GM21786 (cell line): ENCODE measurements around the gene CBLC.

Source experiments
- ATAC-seq: cut with Tn5 transposase; IDR thresholded peaks from one replicate; pipeline ENCODE4 v1.9.1; 2021; ENCODE audit not compliant: unreplicated experiment

The CBLC gene

DNA sequence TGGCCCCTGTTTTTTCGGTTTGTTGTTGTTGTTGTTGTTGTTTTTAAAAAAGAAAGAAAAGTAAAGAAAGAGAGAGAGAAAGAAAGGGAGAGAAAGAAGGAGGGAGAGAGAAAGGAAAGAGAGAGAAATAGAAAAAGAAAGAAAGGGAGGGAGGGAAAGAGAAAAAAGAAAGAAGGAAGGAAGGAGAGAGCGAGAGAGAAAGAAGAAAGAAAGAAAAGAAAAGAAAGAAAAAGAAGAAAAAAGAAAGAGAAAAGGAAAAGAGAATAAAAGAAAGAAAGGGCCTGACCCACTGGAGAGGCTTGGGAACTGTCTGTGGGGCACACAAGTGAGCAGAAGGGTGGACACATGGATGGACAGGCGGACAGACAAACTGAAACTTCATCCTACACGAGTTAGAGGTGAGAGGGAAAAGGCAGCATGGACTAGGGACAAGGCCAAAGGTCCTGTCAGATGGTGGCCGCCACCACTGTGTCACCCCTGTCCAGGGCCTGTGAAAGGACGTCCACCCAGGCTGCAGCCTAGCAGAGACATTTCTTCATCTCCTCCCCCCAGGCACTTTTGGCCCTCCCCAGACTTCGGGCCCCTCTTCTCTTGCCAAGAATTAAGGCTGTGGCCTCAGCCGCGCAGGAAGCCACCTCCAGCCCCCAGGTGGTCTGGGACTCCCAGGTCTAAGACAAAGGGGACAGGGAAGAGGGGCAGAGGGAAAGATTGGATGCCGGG lies 22.1 kb downstream of the CBLC start:
- no peak for ATAC-seq

DNA sequence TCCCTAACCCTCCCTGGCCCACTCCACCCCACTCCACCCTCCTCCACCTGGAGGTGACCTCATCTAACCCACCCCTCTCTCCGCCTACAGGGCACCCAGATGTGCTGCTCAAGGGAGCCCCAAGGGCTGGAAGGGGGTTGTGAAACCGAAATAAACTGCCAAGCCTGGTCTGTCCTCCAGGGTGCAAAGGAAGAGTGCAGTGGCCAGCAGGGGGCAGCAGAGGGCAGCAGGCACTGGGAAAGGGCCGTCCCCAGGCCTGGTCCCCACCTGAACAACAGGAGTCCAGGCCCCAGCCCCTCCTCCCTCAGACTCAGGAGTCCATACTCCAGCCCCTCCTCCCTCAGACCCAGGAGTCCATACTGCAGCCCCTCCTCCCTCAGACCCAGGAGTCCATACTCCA lies 22.8 kb downstream of the CBLC start:
- ATAC-seq: no peak

DNA sequence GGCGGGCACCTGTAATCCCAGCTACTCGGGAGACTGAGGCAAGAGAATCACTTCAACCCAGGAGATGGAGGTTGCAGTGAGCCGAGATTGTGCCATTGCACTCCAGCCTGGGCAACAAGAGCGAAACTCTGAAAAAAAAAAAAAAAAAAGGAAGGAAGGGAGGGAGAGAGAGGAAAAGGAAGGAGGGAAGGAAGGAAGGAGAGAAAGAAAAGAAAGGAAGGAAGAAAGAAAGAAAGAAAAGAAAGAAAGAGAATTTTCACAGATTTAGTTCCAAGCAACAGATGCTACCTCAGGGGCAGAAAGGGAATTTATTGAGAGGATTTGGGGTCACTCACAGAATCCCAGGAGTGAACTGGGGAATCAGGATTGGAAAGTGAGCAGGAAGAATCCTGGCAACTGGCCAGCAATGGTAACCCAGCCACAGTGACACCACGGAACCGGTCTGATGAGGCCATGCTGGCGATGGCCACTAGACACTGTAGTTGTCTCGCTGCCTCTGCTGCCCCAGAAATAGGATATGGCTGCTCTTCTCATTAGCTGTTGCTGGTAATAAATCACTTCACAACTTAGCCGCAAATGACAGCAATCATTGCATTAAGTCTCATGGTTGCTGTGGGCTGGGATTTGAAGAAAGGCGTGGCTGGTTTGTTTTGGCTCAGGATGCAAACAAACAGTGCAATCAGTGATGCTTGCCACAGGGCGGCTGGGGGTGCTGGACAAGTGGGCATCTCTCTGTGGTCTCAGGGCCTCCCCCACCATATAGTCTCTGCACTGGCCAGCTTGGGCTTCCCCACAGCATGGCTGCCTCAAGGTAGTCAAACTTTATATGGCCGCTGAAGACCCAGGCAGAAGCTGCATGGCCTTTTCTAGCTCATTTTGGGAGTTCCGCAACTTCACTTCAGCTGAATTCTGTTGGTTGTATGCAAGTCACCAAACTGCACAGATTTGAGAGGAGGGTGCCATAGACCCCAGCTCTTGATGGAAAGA lies 26.0 kb downstream of the CBLC start:
- ATAC-seq: no peak

DNA sequence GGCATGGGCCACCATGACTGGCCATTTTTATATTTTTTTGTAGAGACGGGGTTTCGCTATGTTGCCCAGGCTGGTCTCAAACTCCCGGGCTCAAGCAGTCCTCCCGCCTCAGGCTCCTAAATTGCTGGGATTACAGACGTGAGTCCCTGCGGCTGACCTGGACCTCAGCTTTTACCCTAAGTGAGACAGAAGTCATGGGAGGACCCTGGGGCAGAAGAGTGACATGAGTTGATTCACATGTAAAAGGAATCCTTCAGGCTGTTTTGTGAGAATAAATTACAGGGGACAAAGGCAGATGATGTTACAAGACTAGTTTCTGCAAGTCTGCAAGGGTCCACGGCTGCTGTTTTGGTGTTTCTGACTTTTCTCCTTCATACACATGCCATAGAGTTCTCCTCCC lies 28.6 kb downstream of the CBLC start:
- no peak for ATAC-seq

DNA sequence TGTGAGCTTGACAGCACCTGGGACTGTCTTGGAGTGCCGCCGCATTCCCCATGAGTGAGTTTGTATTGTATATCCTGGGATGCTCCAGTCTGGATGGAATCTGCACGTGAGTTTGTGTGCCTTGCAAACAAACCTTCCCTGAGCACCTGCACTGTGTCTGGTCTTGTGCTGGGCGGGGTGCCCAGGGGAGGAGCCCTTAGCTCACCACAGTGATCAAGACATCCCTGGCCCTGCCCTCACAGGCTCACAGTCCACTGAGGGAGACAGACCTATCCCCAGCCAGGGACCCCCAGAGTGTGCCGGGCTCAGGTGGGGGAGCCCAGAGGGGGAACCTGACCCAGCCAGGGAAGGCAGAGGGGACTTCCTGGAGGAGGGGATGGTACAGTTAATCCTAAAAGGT lies 29.5 kb downstream of the CBLC start:
- ATAC-seq: no peak

DNA sequence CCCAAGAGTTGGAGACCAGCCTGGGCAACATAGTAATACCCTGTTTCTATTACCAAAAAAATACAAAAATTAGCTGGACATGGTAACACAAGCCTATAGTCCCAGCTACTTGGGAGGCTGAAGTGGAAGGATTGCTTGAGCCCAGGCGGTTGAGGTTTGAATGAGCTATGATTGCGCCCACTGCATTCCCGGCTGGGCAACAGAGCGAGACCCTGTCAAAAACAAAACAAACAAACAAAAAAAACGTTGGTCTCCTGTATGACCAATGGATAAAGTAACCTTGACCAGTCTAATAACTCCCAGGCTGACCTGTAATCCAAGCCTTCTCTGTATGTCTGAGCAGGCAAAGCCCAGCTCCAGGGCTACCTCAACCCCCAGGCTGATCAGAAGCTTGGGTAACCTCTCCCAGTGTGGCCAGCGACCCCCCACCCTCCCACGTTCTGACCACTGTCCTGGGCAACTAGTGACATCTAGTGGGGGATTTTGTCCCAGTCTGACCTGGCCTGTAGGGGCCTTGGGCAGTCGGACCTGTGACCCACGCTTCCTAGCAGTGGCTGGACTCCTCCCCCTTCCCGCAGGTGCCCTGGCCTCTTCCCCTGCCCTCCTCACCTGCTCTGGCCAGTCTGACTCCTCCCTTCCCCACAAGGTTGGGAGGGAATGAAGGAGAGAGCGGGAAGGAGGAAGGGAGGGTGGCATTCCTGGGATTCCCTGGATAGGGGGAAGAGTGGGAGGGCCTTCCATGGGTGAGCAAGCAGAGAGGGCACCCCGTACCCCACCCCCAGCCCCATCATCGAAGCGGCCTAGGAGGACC lies 30.2 kb downstream of the CBLC start:
- ATAC-seq: no peak

DNA sequence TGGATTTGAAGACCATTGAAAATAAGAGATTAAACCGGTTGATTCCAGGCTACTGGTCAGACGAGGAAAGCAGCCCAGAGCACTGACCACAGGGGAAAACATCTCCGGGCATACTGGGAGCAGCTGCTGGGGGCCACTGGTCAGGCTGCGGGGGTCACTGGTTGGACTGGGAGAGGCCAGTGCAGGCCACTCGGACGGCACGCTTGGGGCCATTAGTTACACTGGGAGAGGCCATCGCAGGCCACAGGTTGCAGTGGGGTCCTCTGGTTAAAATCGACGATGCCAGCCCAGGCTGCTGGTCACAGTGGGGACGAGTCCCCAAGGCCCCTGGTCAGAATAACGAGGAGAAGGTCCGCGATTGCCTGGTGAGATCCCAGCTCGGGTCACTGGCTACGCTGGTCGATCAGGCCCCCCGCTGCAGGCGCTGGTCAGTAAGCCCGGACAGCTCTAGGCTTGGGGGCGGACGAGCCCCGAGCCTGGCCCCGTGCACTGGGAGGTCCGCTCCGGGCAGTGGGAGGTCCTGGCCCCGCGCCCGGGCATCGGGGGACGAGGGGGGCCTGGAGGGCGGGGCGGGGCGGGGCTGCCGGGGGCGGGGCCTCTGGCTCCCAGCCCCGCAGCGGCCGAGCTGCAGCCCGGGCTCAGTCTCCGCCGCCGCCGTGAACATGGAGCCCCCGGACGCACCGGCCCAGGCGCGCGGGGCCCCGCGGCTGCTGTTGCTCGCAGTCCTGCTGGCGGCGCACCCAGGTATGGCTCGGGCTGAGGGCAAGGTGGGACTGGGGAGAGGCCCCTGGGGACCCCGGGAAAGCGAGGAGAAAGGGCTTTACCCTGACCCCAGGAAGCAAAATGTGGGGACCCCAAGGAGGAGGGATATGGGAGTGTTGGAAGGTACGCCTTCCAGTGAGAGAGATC lies 31.0 kb downstream of the CBLC start, which contains the start of gene BCAM:
Gene BCAM (plus strand): TSS at position 641 of the 909 bp plus-strand sequence. CDS start 22 bp downstream, at position 663.
- ATAC-seq: no peak

DNA sequence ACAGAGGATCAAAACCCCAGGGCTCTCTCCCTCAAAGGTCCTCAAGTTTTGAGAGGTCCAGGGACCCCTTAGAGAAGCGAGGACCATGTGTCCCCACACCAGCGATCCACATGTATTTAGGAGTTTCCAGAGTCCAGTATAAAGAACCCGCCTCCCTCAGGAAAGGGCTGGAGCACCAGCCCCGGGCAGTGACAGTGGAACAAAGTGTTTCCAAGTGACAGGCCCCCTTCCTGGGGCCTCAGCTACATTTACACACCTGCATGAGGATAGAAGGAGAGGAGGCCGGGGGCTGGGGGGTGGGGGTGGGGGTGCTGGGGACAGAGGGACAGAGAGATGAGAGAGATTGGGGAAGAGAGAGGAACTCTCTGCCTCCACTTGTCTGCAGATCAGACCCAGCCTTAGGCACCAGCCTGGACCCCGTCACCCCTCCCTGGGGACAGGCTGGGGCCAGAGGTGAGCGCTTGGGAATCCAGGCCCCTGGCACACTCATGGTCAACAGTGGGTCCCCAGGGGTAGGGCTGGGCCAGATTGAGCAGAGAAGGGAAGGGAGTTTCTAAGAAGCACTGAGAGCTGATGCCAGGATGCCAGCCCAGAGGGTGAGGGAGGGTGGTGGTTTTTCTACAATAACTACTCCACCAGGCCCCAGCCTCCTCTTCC lies 32.0 kb downstream of the CBLC start:
- no peak for ATAC-seq

DNA sequence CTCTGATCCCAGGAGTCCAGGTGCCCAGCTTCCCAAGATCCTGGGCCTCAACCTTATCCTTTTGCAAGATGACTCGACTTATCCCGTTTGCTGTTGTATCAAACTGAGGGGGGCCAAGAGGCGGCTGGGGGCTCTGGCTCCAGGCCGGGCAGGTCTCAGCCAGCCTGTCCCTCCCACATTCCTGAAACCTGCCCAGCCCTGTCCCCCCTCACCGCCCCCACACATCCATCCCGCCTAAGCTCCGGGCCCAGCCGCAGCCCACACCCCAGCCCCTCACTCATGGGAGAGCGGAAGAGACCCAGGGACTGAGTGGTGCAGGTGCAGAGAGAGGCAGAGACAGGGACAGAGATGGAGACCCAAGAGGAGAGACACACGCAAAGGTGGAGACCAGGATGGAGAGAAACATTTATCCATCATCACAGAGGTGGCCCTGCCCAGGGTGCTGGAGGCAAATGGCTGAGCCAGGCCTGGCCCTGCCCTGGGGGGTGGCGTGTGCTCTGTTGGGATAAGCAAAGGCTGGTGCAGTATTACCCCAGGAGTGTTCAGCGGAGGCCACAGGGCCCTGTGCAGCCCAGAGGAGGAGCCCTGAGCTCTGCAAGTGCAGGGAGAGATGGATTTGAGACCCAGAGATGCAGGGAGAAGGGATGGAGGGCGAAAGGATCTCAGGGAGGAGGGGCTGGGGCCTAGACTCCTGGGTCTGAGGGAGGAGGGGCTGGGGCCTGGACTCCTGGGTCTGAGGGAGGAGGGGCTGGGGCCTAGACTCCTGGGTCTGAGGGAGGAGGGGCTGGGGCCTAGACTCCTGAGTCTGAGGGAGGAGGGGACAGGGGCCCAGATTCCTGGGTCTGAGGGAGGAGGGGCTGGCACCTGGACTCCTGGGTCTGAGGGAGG lies 32.8 kb downstream of the CBLC start:
- ATAC-seq: no peak

DNA sequence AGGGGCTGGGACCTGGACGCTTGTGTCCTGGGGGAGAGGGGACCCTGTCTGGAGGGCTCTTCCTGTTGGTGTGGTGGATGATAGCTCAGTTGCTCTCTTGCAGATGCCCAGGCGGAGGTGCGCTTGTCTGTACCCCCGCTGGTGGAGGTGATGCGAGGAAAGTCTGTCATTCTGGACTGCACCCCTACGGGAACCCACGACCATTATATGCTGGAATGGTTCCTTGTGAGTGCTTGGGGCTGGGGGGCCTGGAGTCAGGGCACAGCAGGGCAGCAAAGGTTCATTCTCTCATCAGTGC lies 33.4 kb downstream of the CBLC start:
- no peak for ATAC-seq

DNA sequence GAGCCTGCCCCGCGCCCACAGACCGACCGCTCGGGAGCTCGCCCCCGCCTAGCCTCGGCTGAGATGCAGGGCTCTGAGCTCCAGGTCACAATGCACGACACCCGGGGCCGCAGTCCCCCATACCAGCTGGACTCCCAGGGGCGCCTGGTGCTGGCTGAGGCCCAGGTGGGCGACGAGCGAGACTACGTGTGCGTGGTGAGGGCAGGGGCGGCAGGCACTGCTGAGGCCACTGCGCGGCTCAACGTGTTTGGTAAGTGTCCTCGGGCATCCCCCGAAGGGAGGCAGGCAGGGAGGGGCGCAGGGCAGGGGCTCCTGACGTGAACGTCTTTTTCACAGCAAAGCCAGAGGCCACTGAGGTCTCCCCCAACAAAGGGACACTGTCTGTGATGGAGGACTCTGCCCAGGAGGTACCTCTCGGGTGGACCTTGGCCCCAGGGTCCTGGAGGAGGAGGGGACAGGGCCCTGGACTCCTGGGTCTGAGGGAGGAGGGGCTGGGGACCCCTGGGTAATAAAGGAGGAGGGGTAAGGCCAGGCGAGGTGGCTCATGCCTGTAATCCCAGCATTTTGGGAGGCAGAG lies 34.5 kb downstream of the CBLC start:
- ATAC-seq: no peak

DNA sequence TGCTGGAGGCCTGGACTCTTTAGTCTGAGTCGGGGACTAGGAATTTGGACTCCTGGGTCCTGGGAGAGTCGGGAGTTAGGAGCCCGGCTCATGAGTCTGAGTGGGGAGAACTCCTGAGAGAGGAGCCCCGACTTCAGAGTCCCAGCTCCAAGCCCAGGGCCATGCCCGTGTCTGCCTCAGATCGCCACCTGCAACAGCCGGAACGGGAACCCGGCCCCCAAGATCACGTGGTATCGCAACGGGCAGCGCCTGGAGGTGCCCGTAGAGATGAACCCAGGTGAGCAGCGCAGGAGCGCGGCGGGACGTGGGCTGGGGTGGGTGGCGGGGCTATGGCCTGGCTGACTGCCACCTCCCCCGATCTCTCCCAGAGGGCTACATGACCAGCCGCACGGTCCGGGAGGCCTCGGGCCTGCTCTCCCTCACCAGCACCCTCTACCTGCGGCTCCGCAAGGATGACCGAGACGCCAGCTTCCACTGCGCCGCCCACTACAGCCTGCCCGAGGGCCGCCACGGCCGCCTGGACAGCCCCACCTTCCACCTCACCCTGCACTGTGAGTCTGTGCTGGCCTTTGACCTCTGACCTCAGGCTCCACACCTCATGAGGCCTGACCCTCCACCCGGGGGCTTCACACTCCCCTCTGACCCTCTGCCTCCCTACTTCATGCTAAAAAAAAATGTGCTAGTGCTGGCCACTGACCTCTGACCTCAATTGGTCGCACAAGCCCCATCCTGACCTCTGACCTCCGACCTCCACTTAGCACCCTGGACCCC lies 35.6 kb downstream of the CBLC start:
- no peak for ATAC-seq

DNA sequence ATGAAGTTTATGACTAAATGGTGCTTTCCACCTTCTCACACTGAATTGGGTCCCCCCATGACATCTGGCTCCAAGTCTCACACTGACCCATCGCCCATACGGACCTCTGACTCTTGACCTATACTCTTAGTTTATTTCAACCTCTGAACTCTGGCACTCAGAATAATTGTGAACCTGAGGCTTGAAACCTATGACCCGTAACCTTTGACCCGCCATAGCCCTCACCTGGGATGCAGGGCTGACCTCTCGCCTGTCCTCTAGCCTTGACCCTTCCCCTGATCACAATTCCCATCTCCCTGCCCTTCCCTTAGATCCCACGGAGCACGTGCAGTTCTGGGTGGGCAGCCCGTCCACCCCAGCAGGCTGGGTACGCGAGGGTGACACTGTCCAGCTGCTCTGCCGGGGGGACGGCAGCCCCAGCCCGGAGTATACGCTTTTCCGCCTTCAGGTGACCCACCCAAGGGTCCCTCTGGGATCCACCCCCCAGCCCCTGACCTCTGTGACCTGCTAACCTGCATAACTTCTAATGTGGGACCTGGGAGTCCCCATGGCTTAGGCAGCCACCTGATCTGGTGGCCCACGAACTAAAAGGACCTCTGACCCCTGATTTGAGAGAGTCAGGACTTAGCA lies 36.3 kb downstream of the CBLC start:
- ATAC-seq: no peak

DNA sequence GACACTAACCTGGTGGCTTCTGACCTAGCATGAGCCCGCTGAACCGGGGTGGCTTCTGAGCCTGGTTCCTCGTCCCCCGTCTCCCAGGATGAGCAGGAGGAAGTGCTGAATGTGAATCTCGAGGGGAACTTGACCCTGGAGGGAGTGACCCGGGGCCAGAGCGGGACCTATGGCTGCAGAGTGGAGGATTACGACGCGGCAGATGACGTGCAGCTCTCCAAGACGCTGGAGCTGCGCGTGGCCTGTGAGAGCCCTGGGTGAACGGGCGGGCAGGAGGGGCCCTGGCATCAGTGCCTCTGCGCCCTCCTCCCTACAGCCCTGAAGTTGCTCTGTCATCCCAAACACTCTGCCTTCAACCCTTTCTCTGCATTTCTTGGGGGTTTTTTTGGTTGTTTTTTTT lies 36.8 kb downstream of the CBLC start:
- ATAC-seq: no peak

DNA sequence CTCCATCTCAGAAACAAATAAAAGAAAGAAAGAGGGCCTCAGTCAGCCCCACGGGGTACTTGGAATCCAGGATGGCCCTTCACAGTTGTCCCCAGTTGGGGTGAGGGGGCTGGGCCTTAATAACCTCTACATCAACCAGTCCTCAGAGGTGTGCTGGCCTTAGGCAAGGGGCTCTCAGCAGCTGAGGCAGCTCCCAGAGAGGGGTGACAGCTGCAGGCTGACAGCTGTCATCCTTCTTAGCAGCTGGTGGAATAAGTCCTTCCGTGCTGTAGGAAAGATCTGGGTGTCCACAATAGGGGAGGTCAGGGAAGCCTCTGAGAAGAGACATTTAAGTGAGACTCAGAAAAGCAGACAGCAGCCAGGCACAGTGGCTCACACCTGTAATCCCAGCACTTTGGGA lies 38.6 kb downstream of the CBLC start:
- ATAC-seq: no peak

DNA sequence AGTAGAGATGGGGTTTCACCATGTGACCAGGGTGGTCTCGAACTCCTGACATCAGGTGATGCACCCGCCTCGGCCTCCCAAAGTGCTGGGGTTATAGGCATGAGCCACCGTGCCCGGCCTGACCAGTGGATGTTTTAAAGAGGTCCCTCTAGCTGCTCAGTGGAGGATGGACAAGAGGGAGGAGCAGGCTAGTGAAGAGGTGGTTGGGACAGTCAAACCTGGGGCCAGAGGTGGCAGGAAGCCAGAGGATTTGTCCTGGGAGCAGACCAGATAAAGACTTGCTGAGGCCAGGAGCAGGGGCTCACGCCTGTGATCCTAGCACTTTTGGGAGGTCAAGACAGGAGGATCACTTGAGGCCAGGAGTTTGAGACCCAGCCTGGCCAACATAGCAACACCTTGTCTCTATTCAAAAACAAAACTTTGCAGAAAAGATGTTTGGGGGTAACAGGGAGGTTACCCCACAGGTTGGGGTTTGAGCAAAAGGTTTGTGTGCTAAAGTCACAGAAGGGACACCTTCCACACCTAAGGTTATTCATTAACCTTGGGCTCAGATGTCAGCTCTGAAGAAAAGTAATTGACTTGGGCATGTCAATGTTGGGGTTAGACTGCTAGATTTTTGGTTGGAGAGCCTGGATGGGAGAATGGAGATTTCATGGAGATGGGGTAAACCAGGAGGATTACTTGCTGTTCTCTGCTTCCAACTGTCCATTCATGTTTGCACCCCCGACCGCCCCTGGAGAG lies 40.2 kb downstream of the CBLC start:
- ATAC-seq: no peak
